Ishikawa (cell line): ENCODE data around the gene CADM2.

Experiments used
- CEBPB ChIP-seq: IDR thresholded peaks from 2 replicates; pipeline ENCODE4 v1.6.1; 2012
- EGR1 ChIP-seq: IDR thresholded peaks from 2 replicates; pipeline ENCODE4 v1.6.1; 2012
- EP300 ChIP-seq: IDR thresholded peaks from 2 replicates; pipeline ENCODE4 v1.6.1; 2012; ENCODE audit warnings: borderline replicate concordance
- FOXM1 ChIP-seq: IDR thresholded peaks from 2 replicates; pipeline ENCODE4 v1.6.1; 2012; ENCODE audit warnings: low read depth, borderline replicate concordance
- NFIC ChIP-seq: IDR thresholded peaks from 2 replicates; pipeline ENCODE4 v1.6.1; 2012
- RAD21 ChIP-seq: IDR thresholded peaks from 2 replicates; pipeline ENCODE4 v1.6.1; 2012; ENCODE audit warnings: low read depth
- REST ChIP-seq: IDR thresholded peaks from 2 replicates; pipeline ENCODE4 v1.6.1; 2012; ENCODE audit warnings: low read depth, mild to moderate bottlenecking
- TAF1 ChIP-seq: IDR thresholded peaks from 2 replicates; pipeline ENCODE4 v1.6.1; 2012; ENCODE audit warnings: low read depth, mild to moderate bottlenecking
- TCF12 ChIP-seq: IDR thresholded peaks from 2 replicates; pipeline ENCODE4 v1.6.1; 2012; ENCODE audit warnings: low read depth
- TEAD4 ChIP-seq: IDR thresholded peaks from 2 replicates; pipeline ENCODE4 v1.6.1; 2012
- USF1 ChIP-seq: IDR thresholded peaks from 2 replicates; pipeline ENCODE4 v1.6.1; 2012
- YY1 ChIP-seq: IDR thresholded peaks from 2 replicates; pipeline ENCODE4 v1.6.1; 2012; ENCODE audit warnings: low read depth
- ZBTB7A ChIP-seq: IDR thresholded peaks from 2 replicates; pipeline ENCODE4 v1.6.1; 2012; ENCODE audit warnings: low read depth
- TF ChIP-seq, protein P1 (sequence below): IDR thresholded peaks from 2 replicates; pipeline ENCODE4 v1.6.1; 2012

The CADM2 gene

DNA sequence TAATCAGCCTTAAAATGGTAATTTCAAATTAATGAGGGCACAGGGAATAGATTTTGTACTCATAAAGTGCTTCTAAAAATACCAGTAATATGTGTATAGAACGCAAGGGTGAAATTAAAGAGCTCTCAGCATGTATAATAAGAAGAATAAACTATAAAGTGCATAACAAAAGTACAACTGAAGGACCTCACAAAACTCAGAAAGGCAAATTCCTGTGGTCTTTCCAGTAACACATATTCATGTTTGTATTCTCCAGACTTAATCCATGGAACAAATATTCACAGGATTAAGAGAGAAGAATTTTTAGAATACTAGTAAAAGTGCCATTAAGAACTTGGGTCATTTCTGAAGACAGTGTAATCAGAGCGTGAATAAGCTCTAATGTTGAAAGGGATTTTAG, 646.3 kb downstream of the CADM2 start:
- no peak for TF ChIP-seq YY1
- no peak for TF ChIP-seq TCF12
- TF ChIP-seq REST, result no peak
- TF ChIP-seq EP300, result no peak

GRCh38 chr3:85626662-85627061, 667.9 kb downstream of the CADM2 start:
- TF ChIP-seq FOXM1 (no peak), TCF12 (no peak), YY1 (no peak), EP300 (no peak), EGR1 (no peak), CEBPB (no peak), ZBTB7A (no peak), TAF1 (no peak), REST (no peak), TEAD4 (no peak), NFIC (no peak)
- TF ChIP-seq, protein P1, sequence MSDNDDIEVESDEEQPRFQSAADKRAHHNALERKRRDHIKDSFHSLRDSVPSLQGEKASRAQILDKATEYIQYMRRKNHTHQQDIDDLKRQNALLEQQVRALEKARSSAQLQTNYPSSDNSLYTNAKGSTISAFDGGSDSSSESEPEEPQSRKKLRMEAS, result no peak

- no peak for TF ChIP-seq CEBPB
- TF ChIP-seq YY1, result no peak
- TF ChIP-seq FOXM1, result no peak
- TF ChIP-seq TEAD4, result no peak
- TF ChIP-seq TAF1, result no peak
- no peak for TF ChIP-seq NFIC
- TF ChIP-seq REST, result no peak
- TF ChIP-seq EP300, result no peak
- TF ChIP-seq TCF12, result no peak
- no peak for TF ChIP-seq ZBTB7A
- TF ChIP-seq USF1, result no peak
Observed at GRCh38 chr3:85627932-85628331, 669.1 kb downstream of the CADM2 start.

- peak; percentile 71; the same call in 1 of the 2 replicates for TF ChIP-seq REST
- TF ChIP-seq NFIC, result no peak
Observed at GRCh38 chr3:85631070-85631469, 672.3 kb downstream of the CADM2 start.

DNA sequence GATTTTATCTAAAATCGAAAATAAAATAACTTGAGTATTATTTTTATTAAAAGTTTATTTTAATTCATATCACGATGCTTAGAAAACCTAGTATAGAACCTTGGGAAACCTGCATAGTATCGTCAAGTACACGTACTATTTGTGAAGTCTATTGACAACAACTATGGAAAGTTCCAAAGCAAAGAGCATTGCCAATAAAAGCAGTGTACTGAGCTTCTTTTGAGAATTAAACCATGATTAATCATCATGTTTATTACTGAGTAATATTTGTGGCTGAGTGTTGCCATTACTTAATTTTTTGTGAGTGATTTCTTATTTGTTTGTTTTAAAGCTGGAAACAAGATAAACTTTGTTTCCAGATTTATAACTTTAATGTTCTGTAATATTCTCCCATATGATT, 674.1 kb downstream of the CADM2 start:
- no peak for TF ChIP-seq CEBPB
- TF ChIP-seq ZBTB7A, result no peak
- no peak for TF ChIP-seq TEAD4
- no peak for TF ChIP-seq YY1
- no peak for TF ChIP-seq EGR1
- no peak for TF ChIP-seq USF1
- no peak for TF ChIP-seq RAD21
